AG09309 (cell line): ENCODE measurements around the gene EVX2.

Source experiments
- DNase-seq: peaks from one replicate; pipeline ENCODE4 v3.0.0-alpha.2; 2010; ENCODE audit warnings: low read depth
- H3K4me3 ChIP-seq: 2 replicates; pipeline ENCODE4 v1.5.1; 2011; ENCODE audit warnings: mild to moderate bottlenecking, low read depth, low read length, moderate library complexity; ENCODE audit not compliant: control insufficient read depth
- TF ChIP-seq, protein P1 (sequence below): IDR thresholded peaks from 2 replicates; pipeline ENCODE4 v1.5.1; 2011; ENCODE audit warnings: mild to moderate bottlenecking, low read depth, low read length, inconsistent platforms; ENCODE audit not compliant: insufficient read depth, control insufficient read depth; ENCODE audit errors: missing control alignments

EVX2 gene

GRCh38 chr2:176067589-176068418 is 16.0 kb downstream of the EVX2 start:
- TF ChIP-seq, protein P1, sequence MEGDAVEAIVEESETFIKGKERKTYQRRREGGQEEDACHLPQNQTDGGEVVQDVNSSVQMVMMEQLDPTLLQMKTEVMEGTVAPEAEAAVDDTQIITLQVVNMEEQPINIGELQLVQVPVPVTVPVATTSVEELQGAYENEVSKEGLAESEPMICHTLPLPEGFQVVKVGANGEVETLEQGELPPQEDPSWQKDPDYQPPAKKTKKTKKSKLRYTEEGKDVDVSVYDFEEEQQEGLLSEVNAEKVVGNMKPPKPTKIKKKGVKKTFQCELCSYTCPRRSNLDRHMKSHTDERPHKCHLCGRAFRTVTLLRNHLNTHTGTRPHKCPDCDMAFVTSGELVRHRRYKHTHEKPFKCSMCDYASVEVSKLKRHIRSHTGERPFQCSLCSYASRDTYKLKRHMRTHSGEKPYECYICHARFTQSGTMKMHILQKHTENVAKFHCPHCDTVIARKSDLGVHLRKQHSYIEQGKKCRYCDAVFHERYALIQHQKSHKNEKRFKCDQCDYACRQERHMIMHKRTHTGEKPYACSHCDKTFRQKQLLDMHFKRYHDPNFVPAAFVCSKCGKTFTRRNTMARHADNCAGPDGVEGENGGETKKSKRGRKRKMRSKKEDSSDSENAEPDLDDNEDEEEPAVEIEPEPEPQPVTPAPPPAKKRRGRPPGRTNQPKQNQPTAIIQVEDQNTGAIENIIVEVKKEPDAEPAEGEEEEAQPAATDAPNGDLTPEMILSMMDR, result no peak
- no peak for DNase-seq
- H3K4me3 ChIP-seq, result no peak overlapping the region

- no peak overlapping the region for H3K4me3 ChIP-seq
- TF ChIP-seq, protein P1, result no peak
- no peak for DNase-seq
Measured at GRCh38 chr2:176066645-176067588, 16.8 kb downstream of the EVX2 start.

DNA sequence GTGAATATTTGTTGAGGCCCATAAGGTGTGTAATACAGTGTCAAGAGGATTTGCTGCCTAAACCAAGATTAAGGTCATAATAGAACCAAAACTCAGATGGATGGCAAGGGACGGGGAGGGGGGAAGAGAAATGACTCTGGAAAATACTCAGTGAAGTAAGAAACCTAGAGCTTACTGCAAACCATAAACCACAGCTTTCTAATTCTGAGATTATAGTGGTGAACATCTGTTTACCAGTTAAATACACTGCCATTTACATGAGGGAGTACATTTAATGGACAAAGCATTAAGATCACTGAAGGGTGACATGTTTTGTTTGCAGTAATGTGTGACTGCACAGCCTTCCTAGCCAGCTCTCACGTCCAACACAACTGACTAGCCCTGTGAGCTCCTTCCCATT is 19.8 kb downstream of the EVX2 start:
- H3K4me3 ChIP-seq, result no peak overlapping the region
- DNase-seq, result no peak
- TF ChIP-seq, protein P1, result no peak

DNA sequence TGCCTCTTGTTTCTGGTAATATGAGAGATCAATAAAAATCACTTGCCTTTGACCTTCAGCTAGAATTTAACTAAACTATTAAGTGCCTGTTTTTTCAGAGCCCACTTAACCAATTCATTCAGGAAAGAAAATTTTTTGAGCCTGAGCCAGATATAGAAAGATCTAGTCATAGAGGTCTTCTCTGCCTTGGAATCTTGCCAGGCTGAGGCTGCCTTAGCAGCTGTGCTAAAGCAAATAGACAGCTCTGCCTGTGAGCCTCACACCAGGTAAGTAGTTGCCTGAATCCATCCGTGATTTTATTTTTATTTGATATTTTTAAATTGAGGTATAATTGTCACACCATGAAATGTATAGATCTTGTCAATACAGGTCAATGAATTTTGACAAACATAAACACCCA is 27.4 kb downstream of the EVX2 start:
- no peak for DNase-seq
- TF ChIP-seq, protein P1, result no peak
- H3K4me3 ChIP-seq, result no peak overlapping the region

DNA sequence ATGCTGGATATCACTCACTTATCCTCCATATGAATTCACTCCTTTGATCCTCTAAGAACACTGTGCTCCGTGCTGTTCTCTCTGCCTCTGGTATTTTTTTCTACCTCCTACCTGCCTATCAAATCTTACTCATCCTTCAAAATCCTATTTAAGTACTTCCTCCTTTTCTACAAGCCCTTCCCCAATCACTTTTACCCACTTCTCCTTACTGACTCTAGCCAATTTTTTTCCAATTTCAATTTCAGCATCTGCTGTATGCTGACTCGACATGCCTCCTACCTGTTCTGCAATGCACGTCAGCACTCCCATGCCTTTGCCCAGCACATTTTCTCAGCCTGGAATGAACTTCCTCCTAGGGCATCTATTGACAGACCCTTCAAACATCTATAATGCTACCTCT is 44.4 kb downstream of the EVX2 start:
- H3K4me3 ChIP-seq, result no peak overlapping the region
- TF ChIP-seq, protein P1, result no peak
- DNase-seq, result no peak

- H3K4me3 ChIP-seq, result no peak overlapping the region
- TF ChIP-seq, protein P1, result no peak
- DNase-seq, result no peak
Measured at GRCh38 chr2:176038694-176039093, 45.1 kb downstream of the EVX2 start.
